Retina (tissue), 1 donor: ENCODE data around the gene BTBD9.
"Not testable (repeated sequence)": the region's sequence is repeated elsewhere in the genome, so short reads cannot be mapped to it uniquely, and the experiment has no call there.

Experiments
- DNase-seq: peaks from one replicate; pipeline ENCODE4 v3.0.0-alpha.2; 2016

The BTBD9 gene

DNA sequence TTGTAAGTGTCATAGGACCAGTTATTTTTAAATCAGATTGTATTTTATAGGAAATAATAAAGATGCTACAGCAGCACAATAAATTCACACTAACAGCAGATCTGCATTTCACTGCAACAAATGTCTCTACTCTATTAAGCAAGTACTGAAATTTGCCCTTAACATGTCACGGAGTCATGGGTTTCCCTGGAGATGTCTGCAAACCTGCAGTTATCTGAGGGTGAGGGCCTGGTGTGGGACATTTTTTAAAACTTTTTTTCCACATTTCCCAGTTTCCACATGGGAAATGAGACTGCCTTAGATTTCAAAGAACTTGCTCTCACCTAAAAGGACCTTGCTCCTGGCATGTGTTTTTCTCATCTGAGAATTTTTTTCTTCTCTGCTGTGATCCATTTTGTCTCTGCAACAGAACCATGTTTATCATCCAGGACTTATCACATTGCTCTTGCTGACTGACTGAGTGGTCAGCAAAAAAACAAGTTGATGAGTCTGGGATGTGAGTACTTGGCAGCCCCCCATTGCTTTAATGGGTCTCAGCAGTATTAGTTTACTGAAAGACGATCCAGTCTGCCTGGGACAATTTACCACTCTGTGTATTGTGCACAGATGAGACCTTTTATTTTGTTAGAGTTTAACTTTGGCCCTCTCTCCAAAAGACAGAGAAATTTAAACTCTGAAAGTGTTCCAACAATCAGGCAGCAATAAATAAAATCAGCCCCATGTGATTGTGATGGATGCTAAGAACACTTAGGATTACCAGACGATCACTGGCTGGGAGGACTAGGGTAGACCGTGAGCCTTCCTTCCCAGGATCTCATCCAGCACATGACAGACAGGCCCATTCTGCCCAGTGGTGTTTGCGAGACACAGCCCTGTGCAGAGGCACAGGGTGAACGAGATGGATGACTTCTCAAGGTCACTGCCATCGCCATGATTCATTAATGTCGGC, 268.8 kb downstream of the BTBD9 start:
- peak; percentile 41 for DNase-seq

DNA sequence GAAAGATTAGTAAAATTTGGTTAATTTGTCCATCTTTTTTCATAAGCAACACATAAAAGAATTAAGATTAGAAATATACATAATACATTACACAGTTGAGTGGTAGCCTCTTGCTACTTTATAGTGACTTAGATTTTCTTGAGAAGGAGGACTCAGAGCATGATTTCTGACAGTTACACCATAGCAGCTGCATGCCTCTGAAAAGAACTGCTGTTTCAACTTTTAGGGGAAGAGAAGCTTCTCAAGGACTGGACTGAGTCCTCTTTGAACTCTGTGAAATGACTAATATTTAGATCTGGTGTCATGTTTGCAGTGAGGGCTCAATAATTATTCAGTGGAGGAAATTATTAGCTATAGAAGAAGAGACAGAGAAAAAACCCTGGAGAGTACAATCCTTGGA, 272.5 kb downstream of the BTBD9 start:
- DNase-seq: no peak

DNA sequence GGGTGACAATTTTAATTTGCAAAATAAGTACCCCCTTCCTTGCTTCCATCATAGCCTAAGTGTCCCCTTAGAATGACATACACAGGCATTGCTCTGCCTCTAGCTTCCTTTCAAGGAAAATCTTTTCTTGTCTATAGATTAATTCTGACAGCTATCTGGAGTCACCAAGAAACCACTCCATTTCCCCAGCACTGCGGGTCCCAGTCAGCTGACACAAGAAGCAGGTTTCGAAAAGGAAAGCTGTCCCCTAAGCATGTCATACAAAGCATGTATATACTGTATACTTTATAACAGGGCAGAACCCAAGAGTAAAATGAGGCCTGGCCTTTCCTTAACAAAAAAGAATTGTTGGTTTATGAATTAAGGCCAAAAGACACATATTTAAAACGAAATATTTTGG, 273.5 kb downstream of the BTBD9 start:
- peak; percentile 37 for DNase-seq

DNA sequence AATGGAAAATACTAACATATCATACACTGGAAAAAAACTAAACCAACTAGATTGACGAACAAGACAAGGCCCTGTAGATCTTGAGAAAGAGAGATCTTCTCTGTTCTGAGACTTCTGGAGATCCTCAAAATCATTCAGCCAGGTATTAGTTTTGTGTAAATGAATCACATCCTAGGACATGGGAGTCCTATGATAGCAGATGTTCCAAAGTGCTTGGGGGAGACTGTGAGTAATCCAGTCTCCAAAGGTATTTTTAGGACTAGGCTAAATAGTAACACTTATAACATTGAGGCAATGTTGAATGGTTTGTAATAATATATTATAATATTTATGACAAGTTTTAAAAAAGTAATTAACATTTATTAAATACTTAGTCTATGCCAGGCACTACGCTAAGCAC, 275.0 kb downstream of the BTBD9 start:
- no peak for DNase-seq

DNA sequence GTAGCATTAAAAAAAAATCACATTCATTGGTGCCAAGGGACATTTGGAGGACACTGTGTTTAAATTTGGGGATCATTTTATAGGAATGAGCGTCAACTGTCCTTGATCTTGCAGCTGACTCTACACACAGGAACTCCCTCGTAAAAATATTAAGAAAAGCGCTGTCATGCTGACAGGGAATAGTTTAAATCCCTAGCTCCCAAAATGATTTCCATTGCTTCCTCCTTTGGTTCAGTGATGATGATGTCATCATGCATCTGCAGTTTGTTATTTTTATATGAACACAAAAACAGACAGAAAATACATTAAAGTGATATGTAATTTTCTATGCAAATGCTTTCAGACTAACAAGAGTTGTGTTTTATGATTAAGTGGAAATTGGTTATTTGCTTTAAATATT, 275.6 kb downstream of the BTBD9 start:
- no peak for DNase-seq

DNA sequence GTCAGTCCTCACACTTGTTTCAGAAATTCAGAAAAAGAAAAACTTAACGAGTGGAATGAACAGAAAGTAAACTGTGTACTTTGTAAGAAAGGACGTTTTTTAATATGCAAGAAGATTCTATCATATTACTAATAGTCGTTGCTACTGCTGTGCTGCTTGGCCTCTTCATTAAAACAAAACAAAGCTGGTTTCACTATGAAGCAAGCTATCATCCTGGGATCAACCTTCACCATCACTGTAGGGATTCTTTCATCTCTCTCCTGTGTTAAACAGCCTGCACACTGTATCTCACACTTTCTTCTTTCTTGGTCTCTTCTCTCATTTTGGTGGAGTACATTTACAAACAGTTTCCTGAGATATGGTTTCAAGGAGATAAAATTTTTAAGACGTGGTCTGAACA, 284.2 kb downstream of the BTBD9 start:
- DNase-seq: no peak

DNA sequence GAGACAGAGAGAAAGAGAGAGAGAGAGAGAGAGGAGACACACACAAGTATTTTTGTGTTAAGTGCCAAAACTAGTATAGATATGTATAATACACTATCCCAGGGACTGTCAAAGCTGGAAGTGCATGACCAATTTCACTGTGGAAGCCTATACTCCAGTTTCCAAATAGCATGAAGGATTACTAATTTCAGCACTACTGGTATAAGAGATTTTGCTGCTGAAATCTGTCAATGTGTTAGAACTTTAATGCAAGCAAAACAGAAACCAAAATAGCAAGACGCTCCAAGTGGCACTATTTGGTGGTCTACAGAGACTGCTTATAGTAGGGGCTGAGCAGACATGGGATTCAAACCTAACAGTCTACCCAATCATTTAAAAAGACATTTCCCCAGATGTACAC, 284.8 kb downstream of the BTBD9 start:
- DNase-seq: no peak

DNA sequence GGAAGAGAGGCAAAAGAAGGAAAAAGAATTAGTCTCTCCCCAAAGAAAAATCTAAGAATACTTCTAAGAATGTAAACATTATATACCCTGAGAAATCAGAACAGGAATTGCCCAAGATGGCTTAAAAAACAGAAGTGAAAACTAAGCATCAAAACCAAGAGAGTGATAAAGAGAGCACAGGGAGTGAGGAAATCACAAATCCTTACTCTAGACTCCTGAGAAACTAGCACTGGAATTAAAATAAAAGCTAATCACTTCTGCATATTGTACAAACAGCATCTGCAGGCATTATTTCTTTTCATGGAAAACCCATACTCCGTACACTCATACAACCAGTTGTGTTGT, 285.7 kb downstream of the BTBD9 start:
- DNase-seq: no peak

DNA sequence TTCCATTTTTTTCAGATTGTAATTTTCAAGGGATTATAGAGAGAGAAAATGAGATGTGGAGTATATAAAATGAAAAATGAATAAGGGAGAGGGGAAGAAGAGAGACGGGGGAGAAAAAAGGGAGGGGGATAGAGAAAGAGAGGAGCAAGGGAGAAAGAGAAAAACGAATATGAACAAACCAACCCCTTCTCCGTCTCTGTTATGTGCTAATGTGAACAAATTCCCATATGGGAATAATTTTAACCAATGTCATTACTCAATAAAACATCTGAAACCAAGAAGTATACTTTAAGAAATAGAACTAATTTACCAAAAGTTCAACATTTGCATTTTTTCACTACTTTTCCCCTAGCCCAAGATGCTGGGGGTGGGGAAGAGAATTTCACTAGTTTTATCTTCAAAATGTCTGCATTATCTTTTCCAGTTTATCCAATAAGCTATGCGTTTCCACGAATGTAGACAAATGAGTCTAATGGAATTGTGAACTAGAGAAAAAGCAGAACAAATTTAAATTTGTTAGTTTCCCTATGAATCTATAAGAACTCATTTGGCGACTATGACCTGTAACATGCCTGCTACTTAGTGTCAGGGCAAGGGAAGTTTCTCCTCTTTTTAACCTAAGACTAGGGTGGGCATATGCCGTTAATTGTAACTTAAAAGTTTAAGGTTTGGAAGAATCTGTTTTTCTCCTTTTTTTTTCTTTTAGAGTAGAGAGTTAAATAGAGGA, 286.3 kb downstream of the BTBD9 start:
- no peak for DNase-seq

DNA sequence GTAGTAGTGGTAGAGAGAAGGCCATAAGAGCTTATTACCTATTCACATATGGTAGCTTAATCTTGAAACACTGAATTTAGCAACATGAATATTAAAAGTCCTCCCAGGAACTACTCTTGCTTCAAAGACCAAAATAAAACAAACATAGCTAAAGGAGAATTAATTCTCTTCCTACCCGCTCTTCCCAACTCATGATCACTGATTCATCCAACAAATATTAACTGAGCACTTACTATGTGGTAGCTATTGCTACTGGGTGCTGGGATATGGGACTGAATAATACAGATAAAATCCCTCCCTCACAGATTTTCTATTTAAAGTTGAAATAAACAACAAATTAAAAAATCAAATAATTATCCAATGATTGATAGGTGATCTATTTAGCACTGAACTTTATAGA, 287.1 kb downstream of the BTBD9 start:
- no peak for DNase-seq

DNA sequence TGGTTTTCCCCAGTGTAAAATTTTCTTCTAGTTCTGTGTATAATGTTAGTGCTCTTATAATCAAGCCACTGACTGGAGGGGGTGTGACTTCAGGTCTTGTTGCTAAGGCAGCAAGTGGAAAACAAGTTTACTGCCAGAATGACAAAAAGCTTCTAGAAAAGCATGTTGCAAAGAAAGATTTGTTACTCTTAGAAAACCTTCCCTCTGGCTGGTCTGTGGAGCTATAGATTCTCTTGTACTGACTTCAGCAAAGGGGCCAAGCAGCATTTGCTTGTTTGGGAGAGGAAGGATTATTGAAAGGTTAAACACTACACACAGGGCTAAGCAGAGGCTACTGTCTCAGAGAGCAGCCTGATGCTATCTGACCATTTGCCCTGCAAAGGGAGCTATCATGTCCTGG, 288.8 kb downstream of the BTBD9 start:
- no peak for DNase-seq

DNA sequence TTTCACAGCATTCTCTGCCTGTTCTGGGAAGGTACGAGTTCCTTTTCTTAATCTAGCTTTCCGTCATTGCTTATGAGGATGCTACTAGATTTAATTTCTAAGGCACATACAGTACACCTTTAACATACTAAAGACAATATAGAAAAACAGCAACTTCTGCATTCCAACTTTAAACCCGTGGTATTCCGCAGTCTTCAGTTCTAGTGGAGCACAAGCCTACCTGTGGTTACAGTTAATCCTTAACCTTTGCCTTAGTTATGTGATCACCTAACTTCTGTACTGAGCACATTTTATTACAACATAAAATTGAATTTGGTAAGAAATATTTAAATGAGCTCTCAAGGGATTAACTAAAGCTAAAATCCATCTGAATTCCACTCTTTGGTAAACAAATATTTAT, 289.5 kb downstream of the BTBD9 start:
- DNase-seq: no peak

DNA sequence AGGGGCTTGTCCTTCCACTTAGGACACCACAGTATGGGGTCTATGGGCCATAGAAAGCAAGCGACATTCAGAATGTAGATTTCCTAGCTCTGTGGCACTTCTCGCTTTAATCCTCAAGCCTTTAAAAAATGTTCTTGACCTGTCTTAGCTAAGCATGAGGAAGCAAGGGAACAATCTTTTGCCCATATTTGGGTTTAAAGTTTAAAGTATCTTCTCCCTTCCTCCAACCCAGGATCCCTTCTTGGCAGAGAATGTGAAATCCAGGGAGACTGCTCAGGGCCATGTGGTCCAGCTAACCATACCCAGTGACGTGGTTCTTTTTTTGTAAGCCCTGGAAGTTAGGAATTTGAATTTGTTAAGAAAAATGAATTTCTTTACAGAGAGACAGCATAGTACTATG, 289.9 kb downstream of the BTBD9 start:
- no peak for DNase-seq

DNA sequence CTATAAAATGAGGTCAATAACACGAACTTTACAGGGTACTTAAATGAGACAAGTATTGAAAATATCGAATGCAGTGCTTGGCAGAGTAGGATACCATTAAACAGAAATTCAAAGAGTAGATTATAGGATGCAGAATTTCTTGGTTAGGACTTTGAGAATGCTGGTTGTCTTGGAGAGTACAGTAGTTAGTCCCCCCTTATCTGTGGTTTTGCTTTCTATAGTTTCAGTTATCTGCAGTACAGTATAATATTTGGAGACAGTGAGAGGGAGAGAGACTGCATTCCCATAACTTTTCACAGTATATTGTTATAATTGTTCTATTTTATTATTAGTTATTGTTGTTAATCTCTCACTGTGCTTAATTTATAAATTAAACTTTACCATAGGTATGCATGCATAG, 290.5 kb downstream of the BTBD9 start:
- DNase-seq: no peak

DNA sequence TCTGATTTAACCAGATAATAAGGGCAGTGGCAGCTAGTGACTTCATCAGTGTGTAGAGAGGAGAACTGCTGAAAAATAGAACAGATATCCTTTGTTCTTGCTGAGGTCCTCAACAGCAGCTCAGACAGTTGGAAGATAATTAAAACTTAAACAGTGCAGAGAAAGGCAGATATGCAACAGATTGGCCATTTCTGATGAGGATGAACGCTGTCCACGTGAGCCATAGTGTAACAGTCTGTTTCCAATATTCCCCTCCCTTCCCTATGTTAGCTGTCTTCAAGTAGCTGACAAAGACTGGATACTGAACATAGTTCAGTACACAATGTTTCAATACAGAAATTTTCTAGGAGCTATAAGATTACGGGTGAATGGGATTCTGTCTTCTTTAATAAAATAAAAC, 291.4 kb downstream of the BTBD9 start:
- DNase-seq: peak; percentile 38

DNA sequence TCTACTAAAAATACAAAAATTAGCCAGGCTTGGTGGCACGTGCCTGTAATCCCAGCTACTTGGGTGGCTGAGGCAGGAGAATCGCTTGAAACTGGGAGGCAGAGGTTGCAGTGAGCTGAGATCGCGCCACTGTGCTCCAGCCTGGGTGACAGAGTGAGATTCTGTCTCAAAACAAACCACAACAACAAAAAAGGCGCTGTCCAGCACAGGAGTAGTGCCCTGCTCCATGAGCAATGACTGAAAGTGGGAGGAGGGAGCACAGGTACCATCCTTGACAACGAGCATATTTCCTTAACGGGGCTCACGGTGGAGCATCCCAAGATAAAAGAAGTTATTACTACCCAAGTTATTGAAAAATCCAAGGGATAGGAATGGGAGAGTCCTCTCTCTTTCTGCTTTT, 291.9 kb downstream of the BTBD9 start:
- DNase-seq: not testable (repeated sequence)

DNA sequence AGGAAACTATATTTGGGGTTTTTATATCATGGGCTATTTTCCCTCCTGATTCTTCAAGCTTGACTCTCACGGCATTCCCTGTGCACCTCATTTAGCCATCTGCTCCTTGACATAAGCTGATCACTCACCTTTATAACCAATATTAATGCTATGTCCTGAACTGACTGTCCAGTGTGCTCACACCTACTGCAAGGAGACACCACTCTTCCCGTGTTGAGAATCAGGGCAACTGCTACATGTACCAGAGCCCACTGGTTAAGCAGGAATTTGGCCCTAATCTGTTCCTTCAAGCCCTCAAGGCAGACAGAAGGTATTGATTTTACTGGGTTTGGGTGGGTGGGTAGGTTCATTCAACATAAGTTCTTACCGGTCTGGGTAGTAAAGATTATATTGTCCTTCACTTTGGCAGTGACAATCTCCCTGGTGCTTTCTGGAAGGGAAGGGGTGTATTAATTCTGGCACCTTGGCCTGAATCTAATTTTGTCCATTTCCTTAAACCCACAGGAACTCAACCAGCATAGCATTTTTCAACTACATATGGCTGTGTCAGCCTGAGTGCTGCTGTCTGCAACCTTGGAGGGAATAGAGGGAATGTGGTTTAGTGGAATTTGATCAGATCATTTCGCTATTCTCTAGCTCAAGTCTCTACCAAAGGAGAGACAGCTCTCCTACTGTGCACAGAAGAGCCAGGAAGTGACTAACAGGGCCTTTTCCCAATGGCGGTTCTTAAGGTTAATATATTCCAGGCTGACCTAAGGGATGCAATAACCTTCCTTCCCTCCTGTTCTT, 293.2 kb downstream of the BTBD9 start:
- DNase-seq: no peak

DNA sequence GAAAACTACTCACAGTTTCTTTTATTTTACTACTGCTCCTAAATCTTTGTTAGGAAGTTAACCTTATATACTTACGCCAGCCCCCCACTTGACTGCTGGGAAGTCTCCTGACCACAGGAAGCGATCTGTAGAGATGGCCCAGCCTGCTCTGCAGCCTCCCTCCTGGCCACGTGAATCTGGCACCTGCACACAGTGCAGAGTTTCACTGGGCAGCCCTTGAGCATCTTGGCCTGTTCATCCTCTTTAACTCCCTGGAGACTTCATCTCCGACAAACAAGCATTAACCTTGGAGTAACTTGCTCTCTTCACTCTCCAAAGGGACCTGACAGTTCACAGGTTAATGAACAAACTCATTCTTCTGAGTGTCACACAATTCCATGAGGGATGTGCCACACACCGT, 294.1 kb downstream of the BTBD9 start:
- DNase-seq: peak; percentile 26

DNA sequence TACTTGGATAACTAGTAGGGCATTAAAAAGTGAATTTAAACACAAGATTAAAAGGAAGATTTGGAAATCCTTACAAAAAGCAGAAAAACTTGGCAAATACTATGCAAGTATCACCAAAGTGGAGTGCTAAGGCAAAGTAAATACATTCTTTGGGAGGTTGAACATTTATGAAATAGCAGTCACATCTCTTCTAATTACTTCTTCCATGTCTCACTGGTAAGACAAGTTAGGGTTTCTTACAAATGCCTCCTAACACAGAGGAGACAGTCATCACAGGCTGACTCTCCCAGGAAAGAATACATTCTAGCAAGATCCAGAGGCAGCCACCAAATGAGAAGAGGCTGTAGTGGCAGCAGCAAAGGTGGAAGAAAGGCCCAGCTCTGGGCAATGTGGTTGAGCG, 298.2 kb downstream of the BTBD9 start:
- no peak for DNase-seq

DNA sequence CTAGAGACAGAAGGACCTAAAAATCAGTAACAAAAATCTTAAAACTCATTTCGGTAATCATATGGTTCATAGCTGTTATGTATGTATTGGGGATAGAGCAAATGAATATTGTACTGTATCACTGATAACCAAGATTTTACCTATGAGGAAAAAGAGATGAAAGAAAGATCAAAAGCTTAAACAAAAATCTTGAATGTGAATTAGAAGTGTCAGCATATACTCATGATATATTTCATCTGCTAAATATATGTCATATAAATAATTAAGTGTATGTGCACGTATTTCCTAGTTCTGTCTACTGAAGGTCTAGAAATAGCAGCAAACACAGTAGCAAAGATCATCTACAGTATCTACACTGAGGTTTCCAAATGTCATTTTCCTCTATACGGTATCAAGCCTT, 299.8 kb downstream of the BTBD9 start:
- DNase-seq: no peak

DNA sequence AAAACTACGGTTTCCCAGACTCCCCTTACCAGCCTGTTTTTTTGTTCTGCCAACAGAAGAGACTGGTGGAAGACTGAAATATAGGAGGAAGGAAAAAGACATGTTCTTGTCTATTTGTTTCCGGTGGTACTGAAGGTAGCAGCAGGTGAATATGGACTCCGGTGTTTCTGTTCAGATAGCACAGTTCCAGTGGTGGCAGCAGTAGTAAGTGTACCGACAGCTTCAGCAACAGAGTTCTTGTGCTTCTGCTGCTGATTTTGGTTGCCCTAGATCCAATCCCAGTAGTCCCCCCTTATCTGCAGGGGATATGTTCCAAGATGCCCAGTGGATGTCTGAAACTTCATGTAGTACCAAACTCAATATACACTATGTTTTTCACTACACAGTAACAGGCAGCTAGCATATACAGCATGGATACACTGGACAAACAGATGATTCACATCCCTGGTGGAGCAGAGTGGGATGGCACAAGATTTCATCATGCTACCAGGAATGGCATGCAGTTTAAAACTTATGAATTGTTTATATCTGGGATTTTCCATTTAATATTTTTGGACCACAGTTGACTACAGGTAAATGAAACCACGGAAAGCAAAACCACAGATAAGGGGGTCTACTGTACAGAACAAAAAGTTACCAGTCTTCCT, 301.8 kb downstream of the BTBD9 start:
- no peak for DNase-seq

DNA sequence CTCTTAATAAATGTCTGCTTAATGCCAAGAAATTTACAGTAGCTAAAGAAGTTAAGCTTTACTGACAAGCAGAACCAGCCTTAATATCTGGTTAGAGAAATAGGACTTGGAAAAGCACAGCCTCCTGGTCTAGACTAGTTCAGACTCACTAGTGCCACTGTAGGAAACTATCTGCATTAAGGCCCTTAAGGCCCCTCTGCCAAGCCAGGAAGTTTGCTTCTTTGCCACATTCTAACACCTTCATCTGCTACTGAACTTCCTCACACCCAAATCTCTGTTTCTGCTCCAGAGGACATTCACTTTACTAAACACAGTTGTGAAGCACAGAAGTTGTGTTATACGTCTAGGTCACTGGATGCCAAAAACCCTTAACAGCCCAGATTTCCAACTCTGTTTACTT, 302.8 kb downstream of the BTBD9 start:
- no peak for DNase-seq

DNA sequence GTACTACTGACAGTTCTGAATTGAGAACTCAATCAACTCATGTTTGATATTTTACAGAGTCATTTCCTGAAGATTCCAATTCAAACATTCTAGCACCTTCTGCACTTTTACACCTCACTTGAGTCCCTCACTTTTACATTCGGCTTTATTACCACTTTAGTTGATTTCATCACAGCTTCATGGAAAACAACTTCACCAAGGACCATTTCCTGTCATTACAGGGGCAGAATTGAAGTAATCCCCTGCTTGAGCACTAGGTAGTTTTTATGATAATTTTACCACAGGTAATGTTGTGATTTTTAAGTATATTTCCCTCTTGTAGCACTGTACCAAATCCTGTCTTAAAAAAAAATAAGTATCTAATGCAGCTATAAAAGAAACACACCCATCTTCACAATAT, 312.9 kb downstream of the BTBD9 start:
- no peak for DNase-seq
